A673 (cell line): ENCODE data around the gene STARD13. TPM values are rescaled to one million over a fixed set of nuclear protein-coding genes. Genes with fewer than 3 reads are reported as not detected.

Experiments
- BruUV-seq: library from RNA; stranded (reverse); fragments of 400-500 nt; replicated peaks from 2 replicates; lab custom pipeline; 2021; lab: Mats Ljungman, UMichigan
- CTCF ChIA-PET: fragments of 300-600 bp; sonication (Branson Sonifier 250); formaldehyde crosslinking; loops from one replicate; lab custom pipeline; 2022; ENCODE audit warnings: antibody characterized with exemption; lab: Charles Lee
- POLR2A ChIA-PET: fragments of 300-600 bp; sonication (Branson Sonifier 250); formaldehyde crosslinking; loops from one replicate; lab custom pipeline; 2022; ENCODE audit warnings: antibody characterized with exemption; ENCODE audit not compliant: low non-redundant PET; lab: Charles Lee
- DNase-seq: peaks from one replicate; pipeline ENCODE4 v3.0.0-alpha.2; 2015; ENCODE audit warnings: low spot score
- H3K27ac ChIP-seq: fragments of 200-600 bp; sonication (generic); 2 replicates; pipeline ENCODE4 v1.5.1; 2016; ENCODE audit warnings: mixed run types, low read depth, mild to moderate bottlenecking, mixed read lengths, antibody characterized with exemption, low read length; ENCODE audit not compliant: poor library complexity, severe bottlenecking
- H3K27me3 ChIP-seq: fragments of 200-600 bp; sonication (generic); replicated peaks from 2 replicates; pipeline ENCODE4 v1.6.1; 2017; ENCODE audit warnings: mixed run types, low read depth, mild to moderate bottlenecking, mixed read lengths, antibody characterized with exemption, low read length; ENCODE audit not compliant: insufficient read depth, poor library complexity
- H3K36me3 ChIP-seq: fragments of 200-600 bp; sonication (generic); 2 replicates; pipeline ENCODE4 v1.6.1; 2016; ENCODE audit warnings: mixed run types, mild to moderate bottlenecking, mixed read lengths, antibody characterized with exemption, low read length; ENCODE audit not compliant: insufficient read depth, poor library complexity, severe bottlenecking
- H3K4me1 ChIP-seq: fragments of 200-600 bp; sonication (generic); 2 replicates; pipeline ENCODE4 v1.6.1; 2017; ENCODE audit warnings: mixed run types, mild to moderate bottlenecking, mixed read lengths, antibody characterized with exemption, low read length; ENCODE audit not compliant: insufficient read depth, poor library complexity, severe bottlenecking
- H3K4me3 ChIP-seq: fragments of 200-600 bp; sonication (generic); 2 replicates; pipeline ENCODE4 v1.5.1; 2016; ENCODE audit warnings: low read depth, mixed run types, mild to moderate bottlenecking, mixed read lengths, low read length; ENCODE audit not compliant: poor library complexity, severe bottlenecking
- H3K9me3 ChIP-seq: fragments of 200-600 bp; sonication (generic); 2 replicates; pipeline ENCODE4 v1.6.1; 2016; ENCODE audit warnings: mixed run types, low read depth, mild to moderate bottlenecking, mixed read lengths, antibody characterized with exemption, low read length; ENCODE audit not compliant: poor library complexity, severe bottlenecking
- CTCF ChIP-seq: fragments of 300-800, 200-600 bp; sonication (generic); conservative IDR thresholded peaks from 2 replicates; pipeline ENCODE4 v1.5.1; 2017; ENCODE audit warnings: low read depth, mild to moderate bottlenecking, antibody characterized with exemption, low read length, moderate library complexity, mixed read lengths
- EZH2 ChIP-seq: fragments of 200-600 bp; sonication (generic); IDR thresholded peaks from 2 replicates; pipeline ENCODE4 v1.6.1; 2017; ENCODE audit warnings: borderline replicate concordance, low read depth, mild to moderate bottlenecking, mixed read lengths, antibody characterized with exemption, low read length; ENCODE audit not compliant: poor library complexity, severe bottlenecking
- intact Hi-C: fragments of 100-400 bp; cut with micrococcal nuclease; formaldehyde crosslinking; loops from one replicate; pipeline ENCODE4 v1.10.0; 2022; ENCODE audit not compliant: unreplicated experiment
- total RNA-seq: library from RNA; stranded (reverse); gene quantifications from 2 replicates; pipeline ENCODE4 v1.2.3, GENCODE V29; 2021

Gene STARD13
- total RNA-seq, 1 experiment from 2014 or later: 45.7 TPM

DNA sequence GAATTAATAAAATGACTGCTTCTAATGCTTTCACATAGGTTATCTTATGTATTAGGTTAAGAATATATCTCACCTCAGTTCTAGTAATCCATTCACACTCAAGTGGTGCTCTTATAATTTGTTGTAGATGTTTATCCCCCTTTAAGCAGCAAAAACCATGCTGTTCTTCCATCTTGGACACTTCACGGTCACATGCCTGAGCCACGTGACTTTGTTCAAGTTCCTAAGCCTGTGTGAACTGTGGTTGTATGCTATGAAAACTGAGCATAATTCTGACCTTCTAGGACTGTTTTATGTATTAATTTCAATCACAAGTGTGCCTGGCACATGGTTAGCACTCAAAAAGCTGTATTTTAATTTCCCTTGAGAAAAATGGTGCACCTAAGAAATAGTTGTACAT is 41.2 kb upstream of the STARD13 start:
- no peak for TF ChIP-seq CTCF
- TF ChIP-seq EZH2: no peak
- ChIA-PET POLR2A (no interaction called here), CTCF (no interaction called here)
- Histone ChIP-seq H3K4me1 (peaks cover 25% of the 10 kb centered on the region), H3K27ac (no peak overlapping the region), H3K36me3 (no peaks in the 10 kb centered on the region), H3K27me3 (no peaks in the 10 kb centered on the region), H3K9me3 (no peaks in the 10 kb centered on the region), H3K4me3 (no peak overlapping the region)
- no peak for DNase-seq
- intact Hi-C loops: no loop called here
- no TSS peak for BruUV-seq

DNA sequence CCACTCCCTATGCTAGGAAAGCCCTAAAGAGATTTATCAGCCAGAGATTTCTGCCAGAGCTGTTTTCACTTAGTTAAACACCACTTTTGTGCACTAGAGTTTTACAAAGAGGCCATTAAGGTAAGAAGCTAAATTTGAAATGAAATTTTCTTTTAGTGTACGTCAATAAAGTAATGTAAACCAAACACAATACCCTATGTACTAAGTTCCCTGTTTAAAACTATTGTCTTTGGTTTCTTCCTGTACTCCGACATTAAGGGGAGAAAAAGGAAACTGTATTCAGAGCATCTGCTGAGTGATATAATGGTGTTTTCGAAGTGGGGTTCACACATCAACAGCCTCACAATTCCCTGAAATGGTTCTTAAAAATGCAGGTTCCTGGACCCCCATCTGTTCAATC is 40.7 kb upstream of the STARD13 start:
- H3K27ac ChIP-seq: no peak overlapping the region
- intact Hi-C loops: no loop called here
- H3K4me1 ChIP-seq: peaks cover 25% of the 10 kb centered on the region
- no peak for TF ChIP-seq EZH2
- TF ChIP-seq CTCF: no peak
- H3K4me3 ChIP-seq: no peak overlapping the region
- ChIA-PET POLR2A (no interaction called here), CTCF (no interaction called here)
- no peaks in the 10 kb centered on the region for H3K36me3 ChIP-seq
- no peaks in the 10 kb centered on the region for H3K27me3 ChIP-seq
- no peaks in the 10 kb centered on the region for H3K9me3 ChIP-seq
- DNase-seq: no peak
- no TSS peak for BruUV-seq

DNA sequence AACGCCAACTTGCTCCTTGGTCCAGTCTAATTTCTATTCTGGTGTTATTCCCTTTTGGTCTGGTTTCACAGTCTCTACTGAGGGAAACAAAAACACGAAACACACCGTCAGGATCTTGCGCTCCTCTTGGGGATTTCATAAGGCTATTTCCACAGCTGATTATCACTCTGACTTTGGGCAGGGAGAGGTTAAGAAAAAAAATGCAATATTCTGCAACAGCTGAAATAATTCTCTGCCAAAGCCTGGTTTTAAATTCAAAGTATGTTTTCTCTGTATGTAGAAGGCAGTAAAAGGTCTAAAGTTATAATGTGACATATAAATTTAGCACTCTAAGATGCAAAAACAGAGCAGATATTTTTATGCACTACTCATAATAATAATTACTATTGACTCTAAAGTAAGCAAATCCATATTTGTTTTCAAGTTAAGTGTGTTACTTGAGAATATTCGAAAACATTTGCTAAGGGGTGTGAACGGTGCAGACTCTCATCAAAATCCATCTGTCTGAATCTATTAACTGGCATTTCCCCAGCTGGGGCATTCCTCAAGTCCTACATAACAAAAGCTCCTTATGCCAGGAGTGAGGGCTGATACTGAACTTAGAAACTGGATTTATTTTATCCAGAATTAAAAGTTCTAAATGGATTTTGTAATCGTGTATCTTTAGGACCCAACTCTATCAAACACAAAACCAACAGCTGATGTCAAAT is 38.4 kb upstream of the STARD13 start:
- peaks cover 24% of the 10 kb centered on the region for H3K4me1 ChIP-seq
- CTCF ChIA-PET: no interaction called here
- no peaks in the 10 kb centered on the region for H3K27me3 ChIP-seq
- H3K27ac ChIP-seq: no peak overlapping the region
- no peak overlapping the region for H3K4me3 ChIP-seq
- intact Hi-C loops: no loop called here
- POLR2A ChIA-PET: no interaction called here
- no peaks in the 10 kb centered on the region for H3K9me3 ChIP-seq
- BruUV-seq: no TSS peak
- H3K36me3 ChIP-seq: no peaks in the 10 kb centered on the region
- no peak for DNase-seq
- no peak for TF ChIP-seq CTCF
- no peak for TF ChIP-seq EZH2
